Activated CD4-positive, alpha-beta T cell treated with anti-CD3 and anti-CD28 coated beads, Interleukin-2, amount 10 ng/mL, durations not matched to agents 7 days and 5 days (primary cell): ENCODE measurements around the gene C9. TPM values are rescaled to one million over a fixed set of nuclear protein-coding genes. Genes with fewer than 3 reads are reported as not detected.
"Not testable (repeated sequence)": the region's sequence is repeated elsewhere in the genome, so short reads cannot be mapped to it uniquely, and the experiment has no call there.

Source experiments
- CTCF ChIA-PET: fragments of 350-600 bp; sonication (Branson Sonifier 250); formaldehyde crosslinking; loops from one replicate; lab custom pipeline; 2021; ENCODE audit warnings: antibody characterized with exemption; lab: Charles Lee
- POLR2A ChIA-PET: fragments of 350-600 bp; sonication (Branson Sonifier 250); formaldehyde crosslinking; loops from one replicate; lab custom pipeline; 2021; ENCODE audit warnings: antibody characterized with exemption; lab: Charles Lee
- DNase-seq: peaks from one replicate; pipeline ENCODE4 v3.0.0-alpha.2; 2020
- H3K27ac Mint-ChIP-seq: one replicate; pipeline ENCODE4 v1.8.0; 2021; ENCODE audit warnings: mild to moderate bottlenecking, moderate library complexity, mixed read lengths
- H3K27me3 Mint-ChIP-seq: one replicate; pipeline ENCODE4 v1.8.0; 2021; ENCODE audit warnings: mixed read lengths
- H3K36me3 Mint-ChIP-seq: one replicate; pipeline ENCODE4 v1.8.0; 2021; ENCODE audit warnings: low read depth, mixed read lengths
- H3K4me1 Mint-ChIP-seq: one replicate; pipeline ENCODE4 v1.8.0; 2021; ENCODE audit warnings: mixed read lengths
- H3K4me3 Mint-ChIP-seq: one replicate; pipeline ENCODE4 v1.8.0; 2021; ENCODE audit warnings: mild to moderate bottlenecking, moderate library complexity, mixed read lengths
- H3K9me3 Mint-ChIP-seq: one replicate; pipeline ENCODE4 v1.8.0; 2021; ENCODE audit warnings: mixed read lengths
- total RNA-seq, 2 experiments: library from RNA; stranded (reverse); gene quantifications; one replicate each; pipeline ENCODE4 v1.2.3, GENCODE V29; 2021

The C9 gene
- total RNA-seq, 2 experiments from 2014 or later = not detected

- POLR2A ChIA-PET = no interaction called here
- CTCF ChIA-PET = interaction anchor here (0.6 kb wide), 1 partner anchor 77 kb away, joined by 4 read pairs; no protein-coding TSS in a partner anchor
- no peaks in the 10 kb centered on the region for H3K36me3 Mint-ChIP-seq
- H3K27me3 Mint-ChIP-seq = peaks cover 2% of the 10 kb centered on the region
- no peaks in the 10 kb centered on the region for H3K4me1 Mint-ChIP-seq
- no peak overlapping the region for H3K4me3 Mint-ChIP-seq
- no peak overlapping the region for H3K27ac Mint-ChIP-seq
- H3K9me3 Mint-ChIP-seq = peaks cover 6% of the 10 kb centered on the region
- DNase-seq = no peak
Observed at GRCh38 chr5:39301406-39301805, 62.9 kb downstream of the C9 start.

- Mint-ChIP-seq H3K4me3 (no peak overlapping the region), H3K9me3 (peaks cover 6% of the 10 kb centered on the region), H3K36me3 (no peaks in the 10 kb centered on the region), H3K27ac (no peak overlapping the region), H3K27me3 (no peaks in the 10 kb centered on the region), H3K4me1 (no peaks in the 10 kb centered on the region)
- POLR2A ChIA-PET = no interaction called here
- CTCF ChIA-PET = no interaction called here
- DNase-seq = no peak
Observed at GRCh38 chr5:39299962-39300361, 64.3 kb downstream of the C9 start.

- Mint-ChIP-seq H3K36me3 (no peaks in the 10 kb centered on the region), H3K27ac (no peak overlapping the region), H3K4me3 (no peak overlapping the region), H3K27me3 (peaks cover 24% of the 10 kb centered on the region), H3K4me1 (no peaks in the 10 kb centered on the region), H3K9me3 (peaks cover 12% of the 10 kb centered on the region)
- DNase-seq = no peak
- ChIA-PET CTCF (no interaction called here), POLR2A (no interaction called here)
Observed at GRCh38 chr5:39294736-39295135, 69.6 kb downstream of the C9 start.

DNA sequence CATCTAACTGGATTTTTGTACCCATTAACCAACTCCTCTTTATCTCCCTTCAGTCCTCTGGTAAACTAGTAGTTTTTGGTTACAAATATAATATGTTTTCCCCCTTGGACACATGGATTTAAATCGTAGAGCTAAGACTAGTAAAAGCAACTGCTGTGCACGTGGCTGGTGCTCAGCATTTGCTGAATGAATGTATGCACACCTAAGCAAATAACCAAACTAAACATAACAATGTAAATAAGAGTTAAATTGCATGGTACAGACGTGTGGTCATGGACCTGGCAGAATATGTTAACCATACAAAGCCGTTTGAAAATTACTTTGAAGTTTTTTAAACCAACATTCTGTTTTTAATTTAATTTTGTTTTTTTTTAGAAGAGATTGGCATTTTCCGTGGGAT lies 79.7 kb downstream of the C9 start:
- peaks cover 26% of the 10 kb centered on the region for H3K4me1 Mint-ChIP-seq
- peaks cover 16% of the 10 kb centered on the region for H3K36me3 Mint-ChIP-seq
- H3K27me3 Mint-ChIP-seq = peaks cover 15% of the 10 kb centered on the region
- no peak overlapping the region for H3K4me3 Mint-ChIP-seq
- ChIA-PET CTCF (interaction anchor here (1.0 to 2.2 kb wide), 3 partner anchors 53 to 91 kb away, joined by 3 to 11 read pairs (median 3); no protein-coding TSS in a partner anchor), POLR2A (interaction anchor here (0.7 kb wide), 1 partner anchor 54 kb away, joined by 3 read pairs; no protein-coding TSS in a partner anchor)
- no peak for DNase-seq
- H3K27ac Mint-ChIP-seq = no peak overlapping the region
- H3K9me3 Mint-ChIP-seq = peaks cover 11% of the 10 kb centered on the region

DNA sequence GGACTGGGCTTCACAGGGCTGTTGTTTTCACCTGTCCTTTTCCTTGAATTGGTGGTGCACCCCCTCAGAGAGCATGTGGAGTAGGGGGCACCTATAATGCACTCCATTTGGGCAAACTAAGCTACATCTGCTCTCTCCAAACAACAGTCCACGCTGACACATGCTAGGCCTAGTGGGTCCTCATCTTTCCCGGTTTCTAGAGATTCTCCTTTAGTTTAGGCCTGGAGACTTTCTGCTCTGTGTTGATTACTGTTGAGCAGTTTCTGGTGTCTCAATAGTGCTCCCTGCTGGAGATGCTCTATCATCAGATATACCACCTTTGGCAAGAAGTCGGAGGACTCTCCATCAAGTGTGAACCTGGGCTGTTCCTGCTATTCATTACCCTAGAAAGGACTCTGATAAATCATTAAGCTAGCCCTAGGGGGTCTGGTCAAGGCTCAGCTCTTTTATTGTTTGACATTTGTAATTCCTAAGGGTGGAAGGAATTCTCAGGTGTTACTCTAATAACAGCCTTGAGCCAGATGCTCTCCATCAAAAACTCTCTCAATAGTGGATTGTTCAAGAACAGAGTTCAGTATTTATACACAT lies 81.0 kb downstream of the C9 start:
- peak overlapping the region; percentile 47 for H3K27ac Mint-ChIP-seq

DNA sequence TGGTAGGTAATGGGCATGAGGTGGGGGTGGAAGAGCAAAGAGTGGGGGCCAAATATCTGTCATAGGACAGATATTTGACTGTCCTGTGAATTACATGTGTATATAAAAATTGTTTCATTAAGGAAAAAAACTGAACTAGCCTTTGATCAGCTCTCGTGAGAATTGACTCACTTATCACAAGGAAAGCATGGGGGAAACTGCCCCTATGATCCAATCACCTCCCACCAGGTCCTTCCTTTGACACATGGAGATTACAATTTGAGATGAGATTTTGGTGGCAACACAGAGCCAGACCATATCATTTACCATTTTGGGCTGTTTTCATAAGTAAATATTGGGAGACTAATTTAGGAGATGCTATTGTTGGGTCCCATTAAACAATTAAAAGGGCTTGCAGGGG lies 81.7 kb downstream of the C9 start:
- CTCF ChIA-PET = interaction anchor here (0.8 to 3.1 kb wide), 10 partner anchors 8 to 140 kb away, joined by 3 to 27 read pairs (median 5); no protein-coding TSS in a partner anchor
- no peak overlapping the region for H3K27ac Mint-ChIP-seq

More for the DNA sequence above, 81.0 kb downstream of the C9 start:
- Mint-ChIP-seq H3K4me3 (no peak overlapping the region), H3K36me3 (peaks cover 24% of the 10 kb centered on the region), H3K4me1 (peaks cover 31% of the 10 kb centered on the region), H3K27me3 (peaks cover 10% of the 10 kb centered on the region), H3K9me3 (peaks cover 16% of the 10 kb centered on the region)
- peak; percentile 83 for DNase-seq
- POLR2A ChIA-PET = interaction anchor here (1.3 kb wide), 1 partner anchor 66 kb away, joined by 4 read pairs; no protein-coding TSS in a partner anchor
- CTCF ChIA-PET = interaction anchor here (0.6 to 3.1 kb wide), 15 partner anchors 9 to 141 kb away, joined by 3 to 27 read pairs (median 4); no protein-coding TSS in a partner anchor

GRCh38 chr5:39275865-39276264 lies 88.4 kb downstream of the C9 start:
- Mint-ChIP-seq H3K9me3 (peaks cover 21% of the 10 kb centered on the region), H3K36me3 (peaks cover 45% of the 10 kb centered on the region), H3K27ac (peak overlapping the region; percentile 76), H3K4me1 (peaks cover 56% of the 10 kb centered on the region)
- CTCF ChIA-PET = interaction anchor here (0.9 to 1.5 kb wide), 2 partner anchors 14 to 44 kb away, joined by 3 to 4 read pairs; no protein-coding TSS in a partner anchor
- POLR2A ChIA-PET, H3K27me3 Mint-ChIP-seq, H3K4me3 Mint-ChIP-seq, DNase-seq: not testable (repeated sequence)

More for the DNA sequence above, 81.7 kb downstream of the C9 start:
- POLR2A ChIA-PET = interaction anchor here (1.3 kb wide), 1 partner anchor 65 kb away, joined by 4 read pairs; no protein-coding TSS in a partner anchor
- H3K9me3 Mint-ChIP-seq = peaks cover 16% of the 10 kb centered on the region
- no peak overlapping the region for H3K4me3 Mint-ChIP-seq
- peaks cover 31% of the 10 kb centered on the region for H3K4me1 Mint-ChIP-seq
- H3K36me3 Mint-ChIP-seq = peaks cover 27% of the 10 kb centered on the region
- H3K27me3 Mint-ChIP-seq = peaks cover 10% of the 10 kb centered on the region
- DNase-seq = no peak

DNA sequence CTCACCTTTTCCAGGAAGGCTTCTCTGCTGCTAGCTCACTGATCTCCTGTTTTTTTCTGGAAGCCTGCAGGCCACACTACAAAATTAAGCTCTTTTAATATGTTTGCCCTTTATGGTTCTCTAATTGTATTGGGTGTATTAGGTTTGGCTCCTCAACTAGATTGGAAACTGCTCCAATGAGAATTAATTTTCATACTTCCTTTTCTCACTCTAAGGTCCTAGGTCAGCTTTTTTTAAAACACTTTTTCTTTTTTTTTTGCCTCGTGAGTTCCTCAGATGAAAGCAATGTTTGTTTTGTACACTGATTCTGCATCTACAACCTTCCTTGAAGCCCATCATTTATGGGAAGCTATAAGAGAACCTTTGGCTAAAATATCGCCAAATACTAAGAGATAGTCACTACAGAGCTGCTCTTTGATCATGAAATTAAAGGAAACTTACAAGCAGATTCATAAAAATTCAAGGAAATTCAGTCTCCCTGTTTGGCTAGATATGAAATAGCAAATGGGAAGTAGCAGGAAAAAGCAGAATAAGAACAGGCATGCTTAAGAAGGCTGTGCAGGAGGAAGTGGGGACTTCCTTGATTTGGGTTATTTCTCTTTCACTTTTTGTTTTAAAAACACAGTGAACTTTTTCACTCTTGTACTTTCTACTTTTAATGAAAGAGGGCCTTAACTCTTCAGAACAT lies 89.8 kb downstream of the C9 start:
- peak; percentile 20 for DNase-seq
- H3K4me3 Mint-ChIP-seq = peak overlapping the region; percentile 72
- peaks cover 12% of the 10 kb centered on the region for H3K9me3 Mint-ChIP-seq
- POLR2A ChIA-PET = interaction anchor here (0.7 kb wide), 1 partner anchor 1406 kb away, joined by 4 read pairs; no protein-coding TSS in a partner anchor
- no peaks in the 10 kb centered on the region for H3K27me3 Mint-ChIP-seq
- CTCF ChIA-PET = interaction anchor here (1.3 to 2.9 kb wide), 7 partner anchors 9 to 104 kb away, joined by 3 to 20 read pairs (median 6); no protein-coding TSS in a partner anchor
- peaks cover 34% of the 10 kb centered on the region for H3K36me3 Mint-ChIP-seq
- H3K4me1 Mint-ChIP-seq = peaks cover 55% of the 10 kb centered on the region
- H3K27ac Mint-ChIP-seq = peak overlapping the region; percentile 96

DNA sequence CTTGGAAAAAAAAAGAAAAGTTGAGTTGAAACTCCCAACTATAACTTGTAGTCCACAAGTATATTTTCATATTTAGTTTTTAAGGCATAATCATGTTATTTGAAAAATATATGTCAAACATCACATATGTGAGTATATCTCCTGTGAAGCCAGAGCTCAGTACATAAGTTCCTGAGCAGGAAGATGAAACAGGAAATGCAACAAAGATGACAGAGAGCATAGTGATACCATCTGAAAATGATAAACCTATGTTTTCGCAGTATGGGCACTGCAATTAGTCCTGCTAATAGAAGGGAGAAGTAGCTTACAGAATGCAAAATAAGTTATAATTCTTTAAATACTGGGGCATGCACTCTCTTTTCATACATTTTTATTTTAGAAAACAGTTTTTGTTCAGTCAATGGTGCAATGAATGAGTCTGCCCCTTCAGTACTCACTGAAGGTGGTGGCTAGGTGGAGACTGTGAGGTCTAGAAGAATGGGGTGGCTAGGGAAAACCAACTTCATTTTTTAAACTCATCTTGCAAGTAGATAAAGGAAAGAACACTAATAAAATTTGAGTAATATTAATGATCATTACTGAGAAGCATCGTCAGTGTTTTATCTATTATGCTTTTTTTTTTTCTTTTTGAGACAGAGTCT lies 90.9 kb downstream of the C9 start:
- POLR2A ChIA-PET = no interaction called here
- H3K4me3 Mint-ChIP-seq = no peak overlapping the region

GRCh38 chr5:39272869-39273231 lies 91.4 kb downstream of the C9 start:
- DNase-seq, H3K27me3 Mint-ChIP-seq, POLR2A ChIA-PET, H3K9me3 Mint-ChIP-seq, H3K4me3 Mint-ChIP-seq: not testable (repeated sequence)
- H3K27ac Mint-ChIP-seq = peak overlapping the region; percentile 96
- CTCF ChIA-PET = interaction anchor here (0.6 to 2.9 kb wide), 5 partner anchors 9 to 1072 kb away, joined by 3 to 20 read pairs (median 4); no protein-coding TSS in a partner anchor
- H3K36me3 Mint-ChIP-seq = peaks cover 23% of the 10 kb centered on the region
- H3K4me1 Mint-ChIP-seq = peaks cover 53% of the 10 kb centered on the region

More for the DNA sequence above, 90.9 kb downstream of the C9 start:
- Mint-ChIP-seq H3K9me3 (peaks cover 8% of the 10 kb centered on the region), H3K4me1 (peaks cover 53% of the 10 kb centered on the region), H3K27me3 (no peaks in the 10 kb centered on the region), H3K36me3 (peaks cover 26% of the 10 kb centered on the region), H3K27ac (peak overlapping the region; percentile 96)
- peak; percentile 12 for DNase-seq
- CTCF ChIA-PET = interaction anchor here (1.0 to 2.9 kb wide), 6 partner anchors 10 to 103 kb away, joined by 3 to 20 read pairs (median 4); no protein-coding TSS in a partner anchor

- CTCF ChIA-PET = interaction anchor here (0.6 to 1.4 kb wide), 6 partner anchors 11 to 69 kb away, joined by 3 to 4 read pairs (median 3); no protein-coding TSS in a partner anchor
- peaks cover 2% of the 10 kb centered on the region for H3K9me3 Mint-ChIP-seq
- no peak overlapping the region for H3K4me3 Mint-ChIP-seq
- H3K36me3 Mint-ChIP-seq = peaks cover 8% of the 10 kb centered on the region
- POLR2A ChIA-PET = interaction anchor here (0.6 kb wide), 1 partner anchor 43 kb away, joined by 5 read pairs; no protein-coding TSS in a partner anchor
- H3K4me1 Mint-ChIP-seq = peaks cover 53% of the 10 kb centered on the region
- H3K27me3 Mint-ChIP-seq = no peaks in the 10 kb centered on the region
- H3K27ac Mint-ChIP-seq = no peak overlapping the region
- DNase-seq = no peak
Observed at GRCh38 chr5:39270225-39270848, 94.0 kb downstream of the C9 start.

- peaks cover 49% of the 10 kb centered on the region for H3K4me1 Mint-ChIP-seq
- H3K9me3 Mint-ChIP-seq = peaks cover 2% of the 10 kb centered on the region
- H3K27ac Mint-ChIP-seq = no peak overlapping the region
- ChIA-PET POLR2A (no interaction called here), CTCF (interaction anchor here (1.6 to 3.9 kb wide), 2 partner anchors 12 to 50 kb away, joined by 4 to 19 read pairs; no protein-coding TSS in a partner anchor)
- peaks cover 3% of the 10 kb centered on the region for H3K36me3 Mint-ChIP-seq
- no peak overlapping the region for H3K4me3 Mint-ChIP-seq
- no peak for DNase-seq
- H3K27me3 Mint-ChIP-seq = no peaks in the 10 kb centered on the region
Observed at GRCh38 chr5:39267186-39267585, 97.1 kb downstream of the C9 start.
